GM12873 (cell line): ENCODE results near the gene WNT7B.

Experiments
- CTCF ChIP-seq: IDR thresholded peaks from 2 replicates; pipeline ENCODE4 v1.5.1; 2012; ENCODE audit warnings: low read depth, mild to moderate bottlenecking, moderate library complexity, low read length, control low read depth; ENCODE audit not compliant: insufficient read depth; ENCODE audit errors: missing control alignments

WNT7B gene

GRCh38 chr22:45895436-45896152, 81.4 kb downstream of the WNT7B start:
- TF ChIP-seq CTCF = no peak

GRCh38 chr22:45893516-45893915, 83.4 kb downstream of the WNT7B start:
- TF ChIP-seq CTCF = no peak

- TF ChIP-seq CTCF = no peak
Observed at GRCh38 chr22:45892681-45893461, 84.1 kb downstream of the WNT7B start.

- no peak for TF ChIP-seq CTCF
Observed at GRCh38 chr22:45891996-45892621, 84.9 kb downstream of the WNT7B start.

- TF ChIP-seq CTCF = no peak
Observed at GRCh38 chr22:45891471-45891995, 85.4 kb downstream of the WNT7B start.

- no peak for TF ChIP-seq CTCF
Observed at GRCh38 chr22:45891021-45891421, 85.9 kb downstream of the WNT7B start.

- TF ChIP-seq CTCF = no peak
Observed at GRCh38 chr22:45890351-45890635, 86.7 kb downstream of the WNT7B start.
